Uterus (tissue), 4 donors: ENCODE measurements around the gene COX7B. TPM values are rescaled to one million over a fixed set of nuclear protein-coding genes. Genes with fewer than 3 reads are reported as not detected.

ENCODE experiments used
- DNase-seq, 2 donors: peaks; one replicate each; pipeline ENCODE4 v3.0.0-alpha.2; 2019 to 2020
- H3K27ac ChIP-seq, 2 donors: fragments of 200-600 bp; sonication (generic); 1 replicate in 1 of 2; 2 replicates in 1 of 2; pipeline ENCODE4 v1.5.1; 2016 to 2018
- H3K27me3 ChIP-seq, 2 donors: fragments of 200-600 bp; sonication (generic); one replicate each; pipeline ENCODE4 v1.5.1; 2018 to 2019; ENCODE audit warnings: control low read depth in 1 of 2
- H3K36me3 ChIP-seq, 2 donors: fragments of 200-600 bp; sonication (generic); one replicate each; pipeline ENCODE4 v1.5.1; 2019; ENCODE audit warnings: control low read depth in 1 of 2
- H3K4me1 ChIP-seq, 2 donors: fragments of 200-600 bp; sonication (generic); one replicate each; pipeline ENCODE4 v1.5.1; 2018 to 2019; ENCODE audit warnings: control low read depth in 1 of 2
- H3K4me3 ChIP-seq, 2 donors: fragments of 200-600 bp; sonication (generic); 1 replicate in 1 of 2; 2 replicates in 1 of 2; pipeline ENCODE4 v1.5.1; 2018 to 2019; ENCODE audit warnings: mild to moderate bottlenecking in 1 of 2
- H3K9me3 ChIP-seq, 2 donors: fragments of 200-600 bp; sonication (generic); one replicate each; pipeline ENCODE4 v1.5.1; 2019; ENCODE audit warnings: control low read depth in 1 of 2
- CTCF ChIP-seq, 4 experiments: fragments of 200-600 bp in 2 of 4; fragments of 450-650 bp in 2 of 4; sonication (generic) in 2 of 4; IDR thresholded peaks; one replicate each; pipeline ENCODE4 v1.5.1; 2016 to 2019; ENCODE audit warnings: antibody characterized with exemption in 4 of 4, mild to moderate bottlenecking in 2 of 4, moderate library complexity in 1 of 4
- POLR2A ChIP-seq, 2 donors: fragments of 450-650 bp; IDR thresholded peaks; one replicate each; pipeline ENCODE4 v1.6.1; 2016; ENCODE audit warnings: antibody characterized with exemption in 2 of 2, mild to moderate bottlenecking in 1 of 2, moderate library complexity in 1 of 2
- intact Hi-C: fragments of 100-400 bp; cut with DNase I; formaldehyde crosslinking; loops from one replicate; pipeline ENCODE4 v1.15.1; 2023; ENCODE audit warnings: low total_unique reads
- total RNA-seq, 4 donors: library from RNA; depleted of rRNA in 3 of 4; stranded (reverse); fragments of >200 nt in 3 of 4; gene quantifications; one replicate each; pipeline versions ENCODE4 v1.1.0 to v1.2.4, GENCODE V29; 2014 to 2023
- donor health status: DM: yes; HTN: yes; CAD: no.

The COX7B gene
- total RNA-seq, 4 donors from 2014 or later, result 182 to 801 (median 415) TPM

- intact Hi-C loops, result no loop called here
- H3K9me3 ChIP-seq, result no peaks in the 10 kb centered on the region
- TF ChIP-seq POLR2A (IDR thresholded peaks at IDR 0.05) (peak; percentile 62 to 76), CTCF (IDR thresholded peaks at IDR 0.05) (no peak)
- no peaks in the 10 kb centered on the region for H3K27me3 ChIP-seq
- H3K4me1 ChIP-seq, result no peaks in the 10 kb centered on the region
- H3K36me3 ChIP-seq, result no peaks in the 10 kb centered on the region
- peak within 1 kb of the TSS; percentile 47 to 63 for H3K4me3 ChIP-seq
- DNase-seq, result peak; percentile 89 to 95
- peak within 1 kb of the TSS; percentile 93 to 95 for H3K27ac ChIP-seq
Measured at GRCh38 chrX:77894921-77895886, 4.1 kb upstream of the COX7B start, which contains the start of gene MAGT1. Gene MAGT1, minus strand, starts transcription at chrX:77895435. Its CDS starts 25 bp downstream, at chrX:77895410.

GRCh38 chrX:77900688-77901087 lies 1.4 kb downstream of the COX7B start:
- H3K4me3 ChIP-seq, result peak overlapping the region; percentile 46 to 56
- intact Hi-C loops, result no loop called here
- no peak for TF ChIP-seq POLR2A (IDR thresholded peaks at IDR 0.05)
- no peak for TF ChIP-seq CTCF (IDR thresholded peaks at IDR 0.05)
- no peaks in the 10 kb centered on the region for H3K4me1 ChIP-seq
- H3K27ac ChIP-seq, result peak overlapping the region in 1 of 2 donors; percentile 83
- no peaks in the 10 kb centered on the region for H3K27me3 ChIP-seq
- no peaks in the 10 kb centered on the region for H3K36me3 ChIP-seq
- H3K9me3 ChIP-seq, result no peaks in the 10 kb centered on the region
- DNase-seq, result no peak

GRCh38 chrX:77901506-77901905 lies 2.2 kb downstream of the COX7B start:
- Histone ChIP-seq H3K4me3 (no peak overlapping the region), H3K27me3 (no peaks in the 10 kb centered on the region), H3K36me3 (no peaks in the 10 kb centered on the region), H3K4me1 (no peaks in the 10 kb centered on the region), H3K9me3 (no peaks in the 10 kb centered on the region), H3K27ac (no peak overlapping the region)
- DNase-seq, result no peak
- TF ChIP-seq POLR2A (IDR thresholded peaks at IDR 0.05), result no peak
- TF ChIP-seq CTCF (IDR thresholded peaks at IDR 0.05), result no peak
- intact Hi-C loops, result no loop called here

GRCh38 chrX:77910108-77910840 lies 11.0 kb downstream of the COX7B start, which contains the start of gene ATP7A:
Gene ATP7A, plus strand, starts transcription at chrX:77910693. Its CDS starts 60,949 bp downstream, at chrX:77971642.
- intact Hi-C loops, result no loop called here
- Histone ChIP-seq H3K9me3 (no peaks in the 10 kb centered on the region), H3K4me1 (no peaks in the 10 kb centered on the region), H3K36me3 (no peaks in the 10 kb centered on the region), H3K4me3 (peak within 1 kb of the TSS; percentile 45 to 52), H3K27ac (peak within 1 kb of the TSS; percentile 86 to 92), H3K27me3 (no peaks in the 10 kb centered on the region)
- TF ChIP-seq POLR2A (IDR thresholded peaks at IDR 0.05) (peak in 1 of 2 donors; percentile 29), CTCF (IDR thresholded peaks at IDR 0.05) (peak; percentile 45 to 55 (median 48))
- peak; percentile 85 to 87 for DNase-seq
